Measurements from ENCODE around the gene LAD1. TPM values are rescaled to one million over a fixed set of nuclear protein-coding genes. Genes with fewer than 3 reads are reported as not detected.

The LAD1 gene
- total RNA-seq, 1 donor from 2014 or later: 0.17 TPM

DNA sequence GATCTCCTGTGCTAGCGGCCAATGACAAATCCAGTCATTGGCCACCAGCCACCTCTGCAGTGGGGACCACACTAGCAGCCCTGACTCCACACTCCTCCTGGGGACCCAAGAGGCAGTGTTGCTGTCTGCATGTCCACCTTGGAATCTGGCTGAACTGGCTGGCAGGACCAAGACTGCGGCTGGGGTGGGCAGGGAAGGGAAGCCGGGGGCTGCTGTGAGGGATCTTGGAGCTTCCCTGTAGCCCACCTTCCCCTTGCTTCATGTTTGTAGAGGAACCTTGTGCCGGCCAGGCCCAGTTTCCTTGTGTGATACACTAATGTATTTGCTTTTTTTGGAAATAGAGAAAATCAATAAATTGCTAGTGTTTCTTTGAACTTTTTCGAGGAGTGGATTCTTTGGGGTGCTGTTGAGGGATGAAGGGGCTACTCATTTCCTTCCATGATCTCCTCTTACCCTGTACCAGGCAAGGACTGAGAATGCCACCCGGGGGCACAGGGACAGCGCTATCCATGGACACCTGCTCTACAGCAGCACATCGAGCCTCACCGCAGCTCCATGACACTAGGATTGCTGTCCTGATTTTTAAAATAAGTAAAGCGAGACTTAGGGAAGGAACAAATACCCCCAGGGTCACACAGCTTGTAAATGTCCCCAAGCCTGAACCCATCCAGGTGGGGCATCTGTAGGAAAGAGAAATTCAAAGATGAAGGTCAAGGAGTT is 66.3 kb downstream of the LAD1 start:
- H3K4me3 Mint-ChIP-seq (ENCODE audit: unreplicated experiment): no peak overlapping the region
- peaks cover 15% of the 10 kb centered on the region for H3K4me1 Mint-ChIP-seq (ENCODE audit: low read depth)
- H3K27me3 Mint-ChIP-seq (ENCODE audit: low read depth): no peaks in the 10 kb centered on the region
- no peaks in the 10 kb centered on the region for H3K9me3 Mint-ChIP-seq (ENCODE audit: low read depth)
- no peak overlapping the region for H3K27ac Mint-ChIP-seq (ENCODE audit: unreplicated experiment)
- no peaks in the 10 kb centered on the region for H3K36me3 Mint-ChIP-seq (ENCODE audit: low read depth)
- TF ChIP-seq, protein P1, sequence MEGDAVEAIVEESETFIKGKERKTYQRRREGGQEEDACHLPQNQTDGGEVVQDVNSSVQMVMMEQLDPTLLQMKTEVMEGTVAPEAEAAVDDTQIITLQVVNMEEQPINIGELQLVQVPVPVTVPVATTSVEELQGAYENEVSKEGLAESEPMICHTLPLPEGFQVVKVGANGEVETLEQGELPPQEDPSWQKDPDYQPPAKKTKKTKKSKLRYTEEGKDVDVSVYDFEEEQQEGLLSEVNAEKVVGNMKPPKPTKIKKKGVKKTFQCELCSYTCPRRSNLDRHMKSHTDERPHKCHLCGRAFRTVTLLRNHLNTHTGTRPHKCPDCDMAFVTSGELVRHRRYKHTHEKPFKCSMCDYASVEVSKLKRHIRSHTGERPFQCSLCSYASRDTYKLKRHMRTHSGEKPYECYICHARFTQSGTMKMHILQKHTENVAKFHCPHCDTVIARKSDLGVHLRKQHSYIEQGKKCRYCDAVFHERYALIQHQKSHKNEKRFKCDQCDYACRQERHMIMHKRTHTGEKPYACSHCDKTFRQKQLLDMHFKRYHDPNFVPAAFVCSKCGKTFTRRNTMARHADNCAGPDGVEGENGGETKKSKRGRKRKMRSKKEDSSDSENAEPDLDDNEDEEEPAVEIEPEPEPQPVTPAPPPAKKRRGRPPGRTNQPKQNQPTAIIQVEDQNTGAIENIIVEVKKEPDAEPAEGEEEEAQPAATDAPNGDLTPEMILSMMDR (IDR thresholded peaks at IDR 0.05): no peak
- peak; percentile 50 for DNase-seq (ENCODE audit: low spot score)

- DNase-seq (ENCODE audit: low spot score): peak; percentile 57
- H3K9me3 Mint-ChIP-seq (ENCODE audit: low read depth): no peaks in the 10 kb centered on the region
- peaks cover 1% of the 10 kb centered on the region for H3K36me3 Mint-ChIP-seq (ENCODE audit: low read depth)
- no peak overlapping the region for H3K27ac Mint-ChIP-seq (ENCODE audit: unreplicated experiment)
- TF ChIP-seq, protein P1 (IDR thresholded peaks at IDR 0.05): no peak
- peaks cover 15% of the 10 kb centered on the region for H3K4me1 Mint-ChIP-seq (ENCODE audit: low read depth)
- no peak overlapping the region for H3K4me3 Mint-ChIP-seq (ENCODE audit: unreplicated experiment)
- H3K27me3 Mint-ChIP-seq (ENCODE audit: low read depth): no peaks in the 10 kb centered on the region
These were observed 67.1 kb downstream of the LAD1 start for GRCh38 chr1:201332021-201332420.

DNA sequence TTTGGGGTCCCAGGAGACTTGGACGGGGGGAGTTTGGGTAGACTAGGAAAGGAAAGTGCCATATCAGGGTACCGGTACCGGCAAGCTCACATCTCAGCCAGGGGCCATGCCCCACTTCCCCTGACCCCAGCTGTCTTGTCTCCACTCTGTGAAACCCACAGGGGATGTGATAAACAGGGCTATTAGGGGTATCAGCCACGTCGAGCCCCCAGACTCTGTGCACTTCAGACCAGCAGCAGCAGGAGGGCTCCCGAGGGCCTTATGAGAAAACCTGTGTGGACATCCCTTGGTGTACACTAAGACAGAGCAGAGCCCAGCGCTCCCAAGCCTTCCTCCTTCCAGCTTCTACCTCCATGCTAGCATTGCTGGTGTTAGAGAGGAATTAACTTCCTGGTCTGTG is 68.0 kb downstream of the LAD1 start:
- TF ChIP-seq, protein P1 (IDR thresholded peaks at IDR 0.05): no peak
- DNase-seq (ENCODE audit: low spot score): peak; percentile 62
- no peak overlapping the region for H3K4me3 Mint-ChIP-seq (ENCODE audit: unreplicated experiment)
- no peak overlapping the region for H3K27ac Mint-ChIP-seq (ENCODE audit: unreplicated experiment)
- peaks cover 6% of the 10 kb centered on the region for H3K27me3 Mint-ChIP-seq (ENCODE audit: low read depth)
- H3K36me3 Mint-ChIP-seq (ENCODE audit: low read depth): peaks cover 4% of the 10 kb centered on the region
- H3K9me3 Mint-ChIP-seq (ENCODE audit: low read depth): no peaks in the 10 kb centered on the region
- H3K4me1 Mint-ChIP-seq (ENCODE audit: low read depth): peaks cover 15% of the 10 kb centered on the region

Other genes with a start within 250 kb of the LAD1 start
- 56.9 to 57.3 TPM (median 57.2 TPM) in 3 replicates for gene TMEM9, start 244.8 kb downstream of the LAD1 start, total RNA-seq
- gene IGFN1, start 208.5 kb downstream of the LAD1 start, total RNA-seq: 0.24 to 1.9 TPM (median 1.6 TPM) in 3 replicates
- gene PKP1, start 115.8 kb downstream of the LAD1 start, total RNA-seq: 0.07 to 4.1 TPM (median 4.0 TPM) in 3 replicates
- 20.3 to 21.6 TPM (median 21.2 TPM) in 3 replicates for gene TNNT2, start 21.6 kb downstream of the LAD1 start, total RNA-seq
- 8.0 to 10.0 TPM (median 8.8 TPM) in 3 replicates for gene TNNI1, start 22.4 kb upstream of the LAD1 start, total RNA-seq
- 111 to 120 TPM (median 115 TPM) in 3 replicates for gene PHLDA3, start 69.9 kb upstream of the LAD1 start, total RNA-seq
- gene CSRP1, start 107.8 kb upstream of the LAD1 start, total RNA-seq: 1.3 to 7.1 TPM (median 5.9 TPM) in 3 replicates
- gene NAV1, start 139.8 kb upstream of the LAD1 start, total RNA-seq: 201 to 294 TPM (median 211 TPM) in 3 replicates

Data from chondrocyte (in vitro differentiated cells).